D721Med (cell line): Measurements from ENCODE around the gene ITLN2.
"Not testable (repeated sequence)": the region's sequence is repeated elsewhere in the genome, so short reads cannot be mapped to it uniquely, and the experiment has no call there.

Experiments used
- DNase-seq: peaks from one replicate; pipeline ENCODE4 v3.0.0; 2011; ENCODE audit warnings: low spot score; ENCODE audit not compliant: insufficient read length
- FAIRE-seq: peaks from 2 replicates; lab custom pipeline; 2011; peaks lifted over from hg19 to GRCh38; lab: Jason Lieb, UNC
- CTCF ChIP-seq: IDR thresholded peaks from 2 replicates; pipeline ENCODE4 v1.5.1; 2012; ENCODE audit warnings: mild to moderate bottlenecking, control low read depth; ENCODE audit not compliant: insufficient read depth; ENCODE audit errors: missing control alignments

Gene ITLN2

GRCh38 chr1:160953030-160953429, 1.6 kb downstream of the ITLN2 start:
- no peak for TF ChIP-seq CTCF
- FAIRE-seq, result no peak
- no peak for DNase-seq

DNA sequence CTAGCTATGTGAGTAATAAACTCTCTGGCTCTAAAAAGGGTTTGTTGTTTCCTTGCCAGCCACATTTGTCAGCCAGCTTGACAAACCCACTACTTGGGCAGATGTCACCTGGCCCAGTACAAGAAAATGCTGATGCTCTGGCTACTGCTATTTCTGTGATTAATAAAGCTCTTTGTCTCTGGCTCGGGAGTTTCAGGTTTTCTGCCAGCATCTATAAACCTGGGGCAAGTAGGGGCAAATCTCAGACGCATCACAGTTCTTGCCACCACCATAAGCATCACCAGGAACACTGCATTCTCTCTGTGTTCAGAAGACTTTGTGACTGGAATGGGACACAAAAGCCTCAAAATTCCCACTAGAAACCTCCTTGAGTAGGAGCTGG, 2.5 kb downstream of the ITLN2 start:
- no peak for TF ChIP-seq CTCF
- DNase-seq (no peak), FAIRE-seq (no peak)

DNA sequence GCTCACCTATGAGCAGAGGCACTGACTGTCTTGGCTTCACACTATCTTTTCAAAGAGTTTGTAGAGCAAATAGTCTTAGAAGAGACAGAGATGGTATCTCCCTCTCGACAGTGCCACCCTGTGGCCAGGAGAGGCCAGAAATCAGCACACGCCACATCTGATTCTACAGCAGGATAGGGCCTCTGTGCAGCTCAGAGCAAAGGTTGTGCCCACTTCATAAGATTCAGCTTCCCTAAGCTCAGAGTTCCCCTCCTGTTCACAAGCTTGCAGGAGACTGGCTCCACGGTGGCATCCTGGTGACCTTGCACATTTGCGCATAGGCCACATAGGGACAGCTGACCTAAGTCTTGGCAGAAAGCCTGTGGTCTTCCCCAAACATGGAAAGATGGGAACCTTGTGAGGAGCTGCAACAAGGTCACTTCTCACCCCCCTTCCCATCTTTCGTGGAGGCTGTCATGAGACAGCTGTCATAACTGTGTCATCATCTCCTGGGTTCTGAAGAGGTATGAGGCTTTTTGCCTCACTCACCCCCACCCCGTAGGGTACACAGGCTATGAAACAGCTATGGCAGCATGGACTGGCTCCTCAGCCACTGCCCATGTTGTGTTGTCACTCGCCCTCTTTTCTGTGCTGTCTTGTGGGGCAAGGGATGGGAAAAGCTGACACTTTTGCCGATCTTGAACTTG, 3.0 kb downstream of the ITLN2 start:
- FAIRE-seq (no peak), DNase-seq (no peak)
- TF ChIP-seq CTCF, result peak; percentile 69

DNA sequence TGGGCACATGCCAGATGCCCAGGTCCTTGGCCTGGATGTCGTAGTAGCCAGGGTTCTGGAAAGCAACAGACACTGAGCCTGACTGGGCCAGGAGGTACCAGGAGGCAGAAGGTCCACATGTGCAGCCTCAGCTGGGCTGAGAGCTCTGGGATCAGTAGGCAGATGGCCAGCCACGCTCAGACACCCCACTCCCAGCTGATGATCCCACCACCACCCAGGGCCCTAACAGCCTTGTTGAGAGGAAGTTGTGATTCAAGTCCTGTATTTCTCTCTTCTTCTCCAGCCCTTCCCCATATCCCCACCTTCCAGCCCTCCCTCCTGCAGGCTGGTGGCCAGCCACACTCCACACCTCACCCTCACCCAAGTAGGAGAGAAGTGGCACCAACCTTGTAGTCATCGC, 4.0 kb downstream of the ITLN2 start:
- FAIRE-seq (no peak), DNase-seq (no peak)
- no peak for TF ChIP-seq CTCF

- no peak for TF ChIP-seq CTCF
- no peak for FAIRE-seq
- DNase-seq, result no peak
Observed at GRCh38 chr1:160949881-160950280, 4.7 kb downstream of the ITLN2 start.

DNA sequence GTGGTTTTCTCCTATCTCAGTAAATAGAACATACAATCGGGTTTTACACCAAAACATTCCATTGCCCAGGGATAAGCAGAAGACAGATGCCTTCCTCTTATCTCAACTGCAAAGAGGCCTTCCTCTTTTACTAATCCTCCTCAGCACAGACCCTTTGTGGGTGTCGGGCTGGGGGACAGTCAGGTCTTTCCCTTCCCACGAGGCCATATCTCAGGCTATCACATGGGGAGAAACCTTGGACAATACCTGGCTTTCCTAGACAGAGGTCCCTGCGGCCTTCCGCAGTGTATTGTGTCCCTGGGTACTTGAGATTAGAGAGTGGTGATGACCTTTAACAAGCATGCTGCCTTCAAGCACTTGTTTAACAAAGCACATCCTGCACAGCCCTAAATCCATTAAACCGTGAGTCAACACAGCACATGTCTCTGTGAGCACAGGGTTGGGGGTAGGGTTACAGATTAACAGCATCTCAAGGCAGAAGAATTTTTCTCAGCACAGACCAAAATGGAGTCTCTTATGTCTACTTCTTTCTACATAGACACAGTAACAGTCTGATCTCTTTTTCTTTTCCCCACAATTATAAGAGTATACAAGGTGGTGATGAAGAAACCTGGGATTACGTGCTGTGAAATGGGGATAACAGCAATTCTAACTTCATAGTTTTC, 5.3 kb downstream of the ITLN2 start:
- FAIRE-seq, DNase-seq: not testable (repeated sequence)

DNA sequence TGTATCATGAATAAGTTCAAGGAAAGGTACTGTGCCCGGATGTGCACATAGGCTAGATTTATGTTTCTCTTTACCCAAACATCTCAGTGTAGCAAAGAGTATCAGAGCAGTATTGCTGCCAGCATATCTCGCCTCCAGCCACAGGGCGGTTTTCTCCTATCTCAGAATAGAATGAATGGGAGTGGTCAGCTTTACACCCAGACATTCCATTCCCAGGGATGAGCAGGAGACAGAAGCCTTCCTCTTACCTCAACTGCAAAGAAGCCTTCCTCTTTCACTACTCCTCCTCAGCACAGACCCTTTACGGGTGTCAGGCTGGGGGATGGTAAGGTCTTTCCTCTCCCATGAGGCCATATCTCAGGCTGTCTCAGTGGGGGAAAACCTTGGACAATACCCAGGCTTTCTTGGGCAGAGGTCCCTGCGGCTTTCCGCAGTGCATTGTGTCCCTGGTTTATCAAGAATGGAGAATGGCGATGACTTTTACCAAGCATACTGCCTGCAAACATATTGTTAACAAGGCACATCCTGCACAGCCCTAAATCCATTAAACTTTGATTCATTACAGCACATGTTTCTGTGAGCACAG, 7.3 kb downstream of the ITLN2 start:
- not testable (repeated sequence) for FAIRE-seq

GRCh38 chr1:160945881-160946280, 8.7 kb downstream of the ITLN2 start:
- not testable (repeated sequence) for DNase-seq, FAIRE-seq

More for the DNA sequence above, 7.3 kb downstream of the ITLN2 start:
- not testable (repeated sequence) for DNase-seq

GRCh38 chr1:160945079-160945478, 9.5 kb downstream of the ITLN2 start:
- DNase-seq (no peak), FAIRE-seq (no peak)
- TF ChIP-seq CTCF, result no peak
